Trophoblast cell (in vitro differentiated cells and primary cell): ENCODE measurements around the gene TAS2R14. TPM values are rescaled to one million over a fixed set of nuclear protein-coding genes. Genes with fewer than 3 reads are reported as not detected.

Experiments
- DNase-seq, 2 donors: peaks; one replicate each; pipeline ENCODE4 v3.0.0-alpha.2; 2016
- H2AFZ ChIP-seq: 2 replicates; pipeline ENCODE4 v1.6.1; 2013; ENCODE audit warnings: low read length, moderate library complexity, mild to moderate bottlenecking; ENCODE audit not compliant: insufficient read depth, poor library complexity
- H2AK5ac ChIP-seq: 2 replicates; pipeline ENCODE4 v1.6.1; 2013; ENCODE audit warnings: mild to moderate bottlenecking, low read length
- H2BK120ac ChIP-seq: 2 replicates; pipeline ENCODE4 v1.6.1; 2013; ENCODE audit warnings: low read length, mild to moderate bottlenecking, moderate library complexity; ENCODE audit not compliant: insufficient read depth, poor library complexity
- H2BK12ac ChIP-seq: 2 replicates; pipeline ENCODE4 v1.6.1; 2013; ENCODE audit warnings: mild to moderate bottlenecking, low read length, moderate library complexity
- H2BK5ac ChIP-seq: 2 replicates; pipeline ENCODE4 v1.6.1; 2013; ENCODE audit warnings: low read length, low read depth, moderate library complexity, mild to moderate bottlenecking; ENCODE audit not compliant: poor library complexity
- H3K14ac ChIP-seq: 2 replicates; pipeline ENCODE4 v1.6.1; 2013; ENCODE audit warnings: mild to moderate bottlenecking, low read length
- H3K18ac ChIP-seq: 2 replicates; pipeline ENCODE4 v1.6.1; 2013; ENCODE audit warnings: mild to moderate bottlenecking, low read length
- H3K23ac ChIP-seq: 2 replicates; pipeline ENCODE4 v1.6.1; 2013; ENCODE audit warnings: low read length
- H3K27ac ChIP-seq: 2 replicates; pipeline ENCODE4 v1.5.1; 2013; ENCODE audit warnings: low read depth, mild to moderate bottlenecking, inconsistent platforms, low read length, moderate library complexity
- H3K27me3 ChIP-seq: 2 replicates; pipeline ENCODE4 v1.6.1; 2013; ENCODE audit warnings: inconsistent platforms, mild to moderate bottlenecking, low read length, moderate library complexity; ENCODE audit not compliant: insufficient read depth
- H3K36me3 ChIP-seq, 2 experiments: 1 replicate in 1 of 2; 2 replicates in 1 of 2; pipeline ENCODE4 v1.6.1; 2013; ENCODE audit warnings: low read length in 2 of 2, mild to moderate bottlenecking in 2 of 2, moderate library complexity in 1 of 2; ENCODE audit not compliant: insufficient read depth in 2 of 2, control insufficient read depth in 1 of 2
- H3K4ac ChIP-seq: 2 replicates; pipeline ENCODE4 v1.6.1; 2013; ENCODE audit warnings: low read depth, mild to moderate bottlenecking, low read length, moderate library complexity
- H3K4me1 ChIP-seq, 2 experiments: 1 replicate in 1 of 2; 2 replicates in 1 of 2; pipeline ENCODE4 v1.6.1; 2013; ENCODE audit warnings: low read length in 2 of 2, mild to moderate bottlenecking in 2 of 2, moderate library complexity in 1 of 2; ENCODE audit not compliant: insufficient read depth in 2 of 2, control insufficient read depth in 1 of 2
- H3K4me2 ChIP-seq: 2 replicates; pipeline ENCODE4 v1.6.1; 2013; ENCODE audit warnings: inconsistent platforms, mild to moderate bottlenecking, low read length, moderate library complexity
- H3K4me3 ChIP-seq: 2 replicates; pipeline ENCODE4 v1.5.1; 2013; ENCODE audit warnings: mild to moderate bottlenecking, low read depth, low read length, inconsistent platforms
- H3K79me1 ChIP-seq: one replicate; pipeline ENCODE4 v1.6.1; 2013; ENCODE audit warnings: low read length
- H3K79me2 ChIP-seq: 2 replicates; pipeline ENCODE4 v1.6.1; 2013; ENCODE audit warnings: low read length, mild to moderate bottlenecking; ENCODE audit not compliant: control insufficient read depth, insufficient read depth, poor library complexity
- H3K9ac ChIP-seq: 2 replicates; pipeline ENCODE4 v1.6.1; 2013; ENCODE audit warnings: mild to moderate bottlenecking, low read length
- H3K9me3 ChIP-seq: 2 replicates; pipeline ENCODE4 v1.6.1; 2013; ENCODE audit warnings: low read depth, mild to moderate bottlenecking, control low read depth, inconsistent platforms, low read length; ENCODE audit not compliant: insufficient read depth
- H4K12ac ChIP-seq: 2 replicates; pipeline ENCODE4 v1.6.1; 2013; ENCODE audit warnings: low read depth, mild to moderate bottlenecking, low read length, moderate library complexity
- H4K8ac ChIP-seq: 2 replicates; pipeline ENCODE4 v1.6.1; 2013; ENCODE audit warnings: low read depth, mild to moderate bottlenecking, low read length, moderate library complexity
- H4K91ac ChIP-seq: one replicate; pipeline ENCODE4 v1.6.1; 2013; ENCODE audit warnings: low read depth, mild to moderate bottlenecking, low read length, moderate library complexity
- WGBS: extraction: QIAGEN DNeasy Blood & Tissue Kit; methylation state at CpG from one replicate; pipeline ENCODE4 v1.1.7; 2013; ENCODE audit warnings: missing lambda C conversion rate; ENCODE audit not compliant: insufficient read length, insufficient coverage; ENCODE audit errors: extremely low coverage; 5-methylcytosine and 5-hydroxymethylcytosine counted together
- polyA plus RNA-seq: library from polyadenylated mRNA; stranded (reverse); fragments of 200-250 nt; gene quantifications from 2 replicates; pipeline ENCODE4 v1.2.3, GENCODE V29; 2013

The TAS2R14 gene, protein sequence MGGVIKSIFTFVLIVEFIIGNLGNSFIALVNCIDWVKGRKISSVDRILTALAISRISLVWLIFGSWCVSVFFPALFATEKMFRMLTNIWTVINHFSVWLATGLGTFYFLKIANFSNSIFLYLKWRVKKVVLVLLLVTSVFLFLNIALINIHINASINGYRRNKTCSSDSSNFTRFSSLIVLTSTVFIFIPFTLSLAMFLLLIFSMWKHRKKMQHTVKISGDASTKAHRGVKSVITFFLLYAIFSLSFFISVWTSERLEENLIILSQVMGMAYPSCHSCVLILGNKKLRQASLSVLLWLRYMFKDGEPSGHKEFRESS
- 0.27 and 0.29 TPM in 2 replicates for polyA plus RNA-seq

DNA sequence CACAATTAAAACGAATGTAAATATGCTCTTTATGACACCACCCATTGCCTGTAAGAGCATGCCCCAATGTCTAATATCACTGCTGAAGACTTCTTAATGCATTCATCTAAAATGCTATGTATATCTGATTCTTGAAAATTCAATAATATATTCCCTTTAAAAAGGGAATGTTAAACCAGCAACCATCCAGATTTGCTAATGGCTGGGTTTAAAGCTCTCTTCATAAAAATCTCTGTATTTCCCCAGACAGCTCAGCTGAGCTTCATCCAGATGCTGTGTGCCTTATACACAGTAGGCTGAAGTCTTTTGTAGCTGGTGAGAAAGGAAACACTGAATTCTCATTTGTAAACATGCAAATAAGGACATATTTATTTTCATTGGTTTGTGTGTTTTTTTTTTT lies at the start of gene TAS2R14:
TSS of gene TAS2R14 (minus strand) at position 101 of the 400 bp plus-strand sequence. CDS start at position 45, 56 bp downstream.
- Histone ChIP-seq H3K4me2 (no peak within 1 kb of the TSS), H2BK120ac (no peak within 1 kb of the TSS), H3K27me3 (no peaks in the 10 kb centered on the region), H3K9ac (no peak within 1 kb of the TSS), H3K36me3 (no peaks in the 10 kb centered on the region), H4K8ac (no peak within 1 kb of the TSS), H2BK12ac (no peak within 1 kb of the TSS), H4K91ac (no peak within 1 kb of the TSS), H3K4me3 (no peak within 1 kb of the TSS), H3K18ac (no peak within 1 kb of the TSS), H2AK5ac (no peak within 1 kb of the TSS), H3K27ac (no peak within 1 kb of the TSS), H3K79me2 (no peaks in the 10 kb centered on the region), H3K23ac (no peak within 1 kb of the TSS), H2AFZ (no peak within 1 kb of the TSS), H4K12ac (no peak within 1 kb of the TSS), H2BK5ac (no peak within 1 kb of the TSS), H3K4ac (no peak within 1 kb of the TSS), H3K4me1 (peaks cover 0 to 14% of the 10 kb centered on the region in 2 experiments), H3K79me1 (peaks cover 2% of the 10 kb centered on the region), H3K14ac (no peak within 1 kb of the TSS), H3K9me3 (no peaks in the 10 kb centered on the region)
- DNase-seq: no peak
- WGBS: no CpG with 5 or more reads among the region's 1 CpG

DNA sequence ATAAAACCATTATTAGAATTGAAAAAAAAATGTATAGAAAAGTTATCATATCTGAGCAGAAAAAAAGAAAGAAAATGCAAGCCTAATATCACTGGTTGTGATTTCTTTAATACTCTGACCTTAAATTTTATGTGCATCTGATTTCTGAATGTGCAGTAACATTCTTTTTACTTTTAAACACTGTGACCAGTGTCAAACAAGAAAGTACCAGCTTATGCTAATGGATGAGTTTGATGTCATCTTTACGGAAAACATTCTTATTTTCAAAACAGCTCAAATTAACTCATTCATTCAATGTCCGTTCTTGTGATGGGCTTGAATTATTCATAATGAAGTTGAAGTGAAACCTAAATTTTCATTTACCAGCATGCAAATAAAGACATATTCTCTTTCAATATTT lies 47.7 kb upstream of the TAS2R14 start, which contains the start of gene TAS2R50:
TSS of gene TAS2R50 (minus strand) at position 101 of the 400 bp plus-strand sequence. CDS start at position 49, 52 bp downstream.
- Histone ChIP-seq H2AK5ac (no peak within 1 kb of the TSS), H3K4me3 (no peak within 1 kb of the TSS), H3K4me1 (no peaks in the 10 kb centered on the region), H2BK12ac (no peak within 1 kb of the TSS), H4K12ac (no peak within 1 kb of the TSS), H3K4ac (no peak within 1 kb of the TSS), H3K4me2 (no peak within 1 kb of the TSS), H3K27ac (no peak within 1 kb of the TSS), H3K14ac (no peak within 1 kb of the TSS), H3K9ac (no peak within 1 kb of the TSS), H4K8ac (no peak within 1 kb of the TSS), H3K79me2 (no peaks in the 10 kb centered on the region), H4K91ac (no peak within 1 kb of the TSS), H3K23ac (no peak within 1 kb of the TSS), H2BK5ac (no peak within 1 kb of the TSS), H3K27me3 (no peaks in the 10 kb centered on the region), H3K18ac (no peak within 1 kb of the TSS), H3K9me3 (no peaks in the 10 kb centered on the region), H2AFZ (no peak within 1 kb of the TSS), H3K79me1 (no peaks in the 10 kb centered on the region), H2BK120ac (no peak within 1 kb of the TSS), H3K36me3 (no peaks in the 10 kb centered on the region)
- no peak for DNase-seq
- WGBS: no CpG with 5 or more reads among the region's 2 CpGs

DNA sequence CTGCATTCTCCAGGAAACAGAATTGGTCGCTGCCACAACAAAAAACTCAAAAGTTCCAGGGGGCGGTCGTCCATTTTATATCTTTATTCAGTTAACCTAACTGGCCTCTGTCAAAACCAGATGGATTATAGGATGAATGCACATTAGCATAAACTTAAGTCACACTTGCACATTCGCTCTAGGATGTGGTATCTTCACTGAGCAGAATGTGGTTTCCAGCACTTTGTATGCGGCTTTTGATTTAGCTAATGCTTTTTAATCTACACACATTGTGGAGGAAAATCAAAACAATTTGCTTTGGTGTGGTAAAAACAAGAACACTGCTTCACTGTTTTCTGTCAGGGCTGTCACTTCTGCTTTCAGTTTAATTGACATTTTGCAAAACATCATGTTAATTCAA lies 43.2 kb upstream of the TAS2R14 start:
- no peaks in the 10 kb centered on the region for H3K79me1 ChIP-seq
- H3K14ac ChIP-seq: no peak overlapping the region
- no peak overlapping the region for H2AK5ac ChIP-seq
- H3K23ac ChIP-seq: no peak overlapping the region
- H3K36me3 ChIP-seq: no peaks in the 10 kb centered on the region
- no peak overlapping the region for H3K18ac ChIP-seq
- no peak overlapping the region for H2BK12ac ChIP-seq
- H3K4ac ChIP-seq: no peak overlapping the region
- H3K4me3 ChIP-seq: no peak overlapping the region
- H2AFZ ChIP-seq: no peak overlapping the region
- H2BK120ac ChIP-seq: no peak overlapping the region
- no peaks in the 10 kb centered on the region for H3K9me3 ChIP-seq
- peaks cover 2 to 3% of the 10 kb centered on the region in 2 experiments for H3K4me1 ChIP-seq
- H3K79me2 ChIP-seq: no peaks in the 10 kb centered on the region
- no CpG with 5 or more reads among the region's 5 CpGs for WGBS
- no peak overlapping the region for H2BK5ac ChIP-seq
- H3K4me2 ChIP-seq: no peak overlapping the region
- no peak for DNase-seq
- H4K12ac ChIP-seq: no peak overlapping the region
- no peaks in the 10 kb centered on the region for H3K27me3 ChIP-seq
- no peak overlapping the region for H4K8ac ChIP-seq
- H3K9ac ChIP-seq: no peak overlapping the region
- no peak overlapping the region for H4K91ac ChIP-seq
- H3K27ac ChIP-seq: no peak overlapping the region

DNA sequence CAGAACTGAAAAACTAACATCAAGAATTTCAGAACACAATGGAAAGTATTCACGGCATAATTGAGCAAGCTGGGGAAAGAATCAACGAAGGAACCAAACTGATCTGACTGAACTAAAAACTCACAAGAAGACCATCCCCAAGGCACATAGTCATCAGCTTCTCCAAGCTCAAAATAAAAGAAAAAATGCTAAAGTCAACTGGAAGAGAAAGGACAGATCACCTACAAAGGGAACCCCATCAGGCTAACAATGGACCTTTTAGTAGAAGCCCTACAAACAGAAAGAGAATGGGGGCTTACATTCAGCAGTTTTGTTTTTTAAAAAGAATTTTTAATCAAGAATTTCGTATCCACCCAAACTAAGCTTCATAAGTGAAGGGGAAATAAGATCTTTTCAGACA lies 35.9 kb upstream of the TAS2R14 start:
- H3K4me3 ChIP-seq: no peak overlapping the region
- H3K79me2 ChIP-seq: no peaks in the 10 kb centered on the region
- H3K79me1 ChIP-seq: no peaks in the 10 kb centered on the region
- H4K91ac ChIP-seq: no peak overlapping the region
- H3K36me3 ChIP-seq: no peaks in the 10 kb centered on the region
- WGBS: no CpG with 5 or more reads among the region's 3 CpGs
- no peak overlapping the region for H3K4ac ChIP-seq
- peaks cover 2 to 3% of the 10 kb centered on the region in 2 experiments for H3K4me1 ChIP-seq
- no peaks in the 10 kb centered on the region for H3K27me3 ChIP-seq
- no peak overlapping the region for H3K9ac ChIP-seq
- no peak overlapping the region for H4K8ac ChIP-seq
- no peaks in the 10 kb centered on the region for H3K9me3 ChIP-seq
- no peak overlapping the region for H2BK120ac ChIP-seq
- H3K23ac ChIP-seq: no peak overlapping the region
- H3K27ac ChIP-seq: no peak overlapping the region
- no peak overlapping the region for H2BK5ac ChIP-seq
- no peak for DNase-seq
- no peak overlapping the region for H3K4me2 ChIP-seq
- no peak overlapping the region for H2AK5ac ChIP-seq
- H3K18ac ChIP-seq: no peak overlapping the region
- no peak overlapping the region for H4K12ac ChIP-seq
- no peak overlapping the region for H2AFZ ChIP-seq
- no peak overlapping the region for H3K14ac ChIP-seq
- H2BK12ac ChIP-seq: no peak overlapping the region
